ENCODE data around the gene PSMC4. TPM values are rescaled to one million over a fixed set of nuclear protein-coding genes. Genes with fewer than 3 reads are reported as not detected.

Gene PSMC4
- total and polyA plus RNA-seq, 2 experiments from 2014 or later = 113 to 137 TPM

GRCh38 chr19:39929750-39930149, 41.2 kb upstream of the PSMC4 start:
- Histone ChIP-seq H3K27ac (no peak overlapping the region), H3K79me2 (ENCODE audit: insufficient read depth) (no peaks in the 10 kb centered on the region), H3K9ac (no peak overlapping the region), H3K36me3 (ENCODE audit: low read depth) (no peaks in the 10 kb centered on the region), H3K9me3 (ENCODE audit: low read depth) (no peaks in the 10 kb centered on the region), H4K20me1 (ENCODE audit: insufficient read depth) (no peaks in the 10 kb centered on the region), H3K4me2 (ENCODE audit: unreplicated experiment) (no peak overlapping the region), H3K4me3 (no peak overlapping the region), H3K4me1 (ENCODE audit: insufficient read depth) (no peaks in the 10 kb centered on the region), H2AFZ (no peak overlapping the region), H3K9me2 (ENCODE audit: insufficient read depth) (no peaks in the 10 kb centered on the region), H3F3A (ENCODE audit: insufficient read depth) (no peaks in the 10 kb centered on the region), H3K27me3 (replicated peaks; ENCODE audit: insufficient read depth) (no peaks in the 10 kb centered on the region)
- 36 to 38% methylated on average over 3 of the region's 3 CpGs for WGBS, 2 experiments (ENCODE audit: low coverage in 1 of 2, low lambda C conversion rate in 2 of 2, missing lambda C conversion rate in 2 of 2)
- in situ Hi-C loops (cut with MboI) = no loop called here
- TF ChIP-seq EZH2 (IDR thresholded peaks at IDR 0.05; ENCODE audit: insufficient read depth, poor library complexity, severe bottlenecking) (no peak), EZH2phosphoT487 (IDR thresholded peaks at IDR 0.05; ENCODE audit: insufficient read depth, low read depth) (no peak)
- no peak for DNase-seq

- H3K4me3 ChIP-seq = no peak within 1 kb of the TSS
- H3K27me3 ChIP-seq (replicated peaks; ENCODE audit: insufficient read depth) = no peaks in the 10 kb centered on the region
- H3K9me2 ChIP-seq (ENCODE audit: insufficient read depth) = no peaks in the 10 kb centered on the region
- no peaks in the 10 kb centered on the region for H3K79me2 ChIP-seq (ENCODE audit: insufficient read depth)
- no peaks in the 10 kb centered on the region for H3K9me3 ChIP-seq (ENCODE audit: low read depth)
- H3K27ac ChIP-seq = no peak within 1 kb of the TSS
- H2AFZ ChIP-seq = no peak within 1 kb of the TSS
- no peaks in the 10 kb centered on the region for H3F3A ChIP-seq (ENCODE audit: insufficient read depth)
- in situ Hi-C loops (cut with MboI) = no loop called here
- H3K4me2 ChIP-seq (ENCODE audit: unreplicated experiment) = no peak within 1 kb of the TSS
- DNase-seq = no peak
- H3K4me1 ChIP-seq (ENCODE audit: insufficient read depth) = no peaks in the 10 kb centered on the region
- no peaks in the 10 kb centered on the region for H3K36me3 ChIP-seq (ENCODE audit: low read depth)
- H3K9ac ChIP-seq = no peak within 1 kb of the TSS
- TF ChIP-seq EZH2 (IDR thresholded peaks at IDR 0.05; ENCODE audit: insufficient read depth, poor library complexity, severe bottlenecking) (no peak), EZH2phosphoT487 (IDR thresholded peaks at IDR 0.05; ENCODE audit: insufficient read depth, low read depth) (no peak)
- no peaks in the 10 kb centered on the region for H4K20me1 ChIP-seq (ENCODE audit: insufficient read depth)
- 28 to 34% methylated on average over 4 to 5 of the region's 5 CpGs for WGBS, 2 experiments (ENCODE audit: low coverage in 1 of 2, low lambda C conversion rate in 2 of 2, missing lambda C conversion rate in 2 of 2)
Measured at GRCh38 chr19:39934584-39935363, 36.2 kb upstream of the PSMC4 start, which contains the start of gene FCGBP. FCGBP (minus strand) TSS chr19:39934634.

- no peaks in the 10 kb centered on the region for H4K20me1 ChIP-seq (ENCODE audit: insufficient read depth)
- peaks cover under 1% of the 10 kb centered on the region; the same call in 1 of the 2 replicates for H3K27me3 ChIP-seq (replicated peaks; ENCODE audit: insufficient read depth)
- WGBS, 2 experiments (ENCODE audit: low coverage in 1 of 2, low lambda C conversion rate in 2 of 2, missing lambda C conversion rate in 2 of 2) = 34 to 48% methylated on average over 5 of the region's 5 CpGs
- H3K4me3 ChIP-seq = no peak overlapping the region
- H3K36me3 ChIP-seq (ENCODE audit: low read depth) = no peaks in the 10 kb centered on the region
- H3K9me2 ChIP-seq (ENCODE audit: insufficient read depth) = no peaks in the 10 kb centered on the region
- no peak overlapping the region for H2AFZ ChIP-seq
- H3K27ac ChIP-seq = no peak overlapping the region
- H3F3A ChIP-seq (ENCODE audit: insufficient read depth) = no peaks in the 10 kb centered on the region
- H3K9ac ChIP-seq = no peak overlapping the region
- in situ Hi-C loops (cut with MboI) = no loop called here
- TF ChIP-seq EZH2 (IDR thresholded peaks at IDR 0.05; ENCODE audit: insufficient read depth, poor library complexity, severe bottlenecking) = no peak
- no peak for TF ChIP-seq EZH2phosphoT487 (IDR thresholded peaks at IDR 0.05; ENCODE audit: insufficient read depth, low read depth)
- H3K9me3 ChIP-seq (ENCODE audit: low read depth) = no peaks in the 10 kb centered on the region
- no peaks in the 10 kb centered on the region for H3K4me1 ChIP-seq (ENCODE audit: insufficient read depth)
- H3K79me2 ChIP-seq (ENCODE audit: insufficient read depth) = no peaks in the 10 kb centered on the region
- no peak overlapping the region for H3K4me2 ChIP-seq (ENCODE audit: unreplicated experiment)
- DNase-seq = no peak
Measured at GRCh38 chr19:39935364-39935661, 35.7 kb upstream of the PSMC4 start.

- no peak for DNase-seq
- Histone ChIP-seq H3K79me2 (ENCODE audit: insufficient read depth) (no peaks in the 10 kb centered on the region), H3K9me2 (ENCODE audit: insufficient read depth) (no peaks in the 10 kb centered on the region), H3K9me3 (ENCODE audit: low read depth) (no peaks in the 10 kb centered on the region), H3K4me2 (ENCODE audit: unreplicated experiment) (no peak overlapping the region), H3K4me1 (ENCODE audit: insufficient read depth) (no peaks in the 10 kb centered on the region), H3F3A (ENCODE audit: insufficient read depth) (no peaks in the 10 kb centered on the region), H3K27ac (no peak overlapping the region), H3K27me3 (replicated peaks; ENCODE audit: insufficient read depth) (peaks cover 5% of the 10 kb centered on the region), H3K36me3 (ENCODE audit: low read depth) (no peaks in the 10 kb centered on the region), H3K4me3 (no peak overlapping the region), H4K20me1 (ENCODE audit: insufficient read depth) (no peaks in the 10 kb centered on the region), H2AFZ (no peak overlapping the region), H3K9ac (no peak overlapping the region)
- TF ChIP-seq EZH2phosphoT487 (IDR thresholded peaks at IDR 0.05; ENCODE audit: insufficient read depth, low read depth) = no peak
- no peak for TF ChIP-seq EZH2 (IDR thresholded peaks at IDR 0.05; ENCODE audit: insufficient read depth, poor library complexity, severe bottlenecking)
- WGBS, 2 experiments (ENCODE audit: low coverage in 1 of 2, low lambda C conversion rate in 2 of 2, missing lambda C conversion rate in 2 of 2) = 2 to 4% methylated on average over 3 of the region's 3 CpGs
- in situ Hi-C loops (cut with MboI) = no loop called here
Measured at GRCh38 chr19:39936020-39936419, 34.9 kb upstream of the PSMC4 start.

Measured in GM23248 (cell line).